Measurements from ENCODE around the gene PTPN5. TPM values are rescaled to one million over a fixed set of nuclear protein-coding genes. Genes with fewer than 3 reads are reported as not detected.
"Not testable (repeated sequence)": the region's sequence is repeated elsewhere in the genome, so short reads cannot be mapped to it uniquely, and the experiment has no call there.

PTPN5 gene
- 3.2 TPM for total RNA-seq

GRCh38 chr11:18791207-18791968 lies at the start of gene PTPN5:
PTPN5 (minus strand) TSS chr11:18791798; CDS start chr11:18771958, 19,840 bp downstream.
- DNase-seq (ENCODE audit: low spot score) (no peak), ATAC-seq (peak; percentile 47)
- intact Hi-C loops (cut with DNase I), result loop anchor here (5.0 kb wide), 1 partner anchor 1894 kb away; no protein-coding TSS in a partner anchor

GRCh38 chr11:18836417-18836816 lies 44.8 kb upstream of the PTPN5 start:
- intact Hi-C loops (cut with DNase I), result no loop called here
- ATAC-seq, result no peak
- no peak for DNase-seq (ENCODE audit: low spot score)

- DNase-seq (ENCODE audit: low spot score) (no peak), ATAC-seq (no peak)
- intact Hi-C loops (cut with DNase I), result loop anchor here (5.0 kb wide), 1 partner anchor 698 kb away; no protein-coding TSS in a partner anchor
Measured at GRCh38 chr11:18834754-18835466, 43.3 kb upstream of the PTPN5 start.

- ATAC-seq; intact Hi-C loops (cut with DNase I); DNase-seq (ENCODE audit: low spot score): not testable (repeated sequence)
Measured at GRCh38 chr11:18820160-18820559, 28.6 kb upstream of the PTPN5 start.

GRCh38 chr11:18804199-18804999 lies 12.8 kb upstream of the PTPN5 start:
- no peak for ATAC-seq
- intact Hi-C loops (cut with DNase I), result no loop called here
- no peak for DNase-seq (ENCODE audit: low spot score)

GRCh38 chr11:18802381-18803257 lies 11.0 kb upstream of the PTPN5 start:
- ATAC-seq (peak; percentile 64), DNase-seq (ENCODE audit: low spot score) (peak; percentile 68)
- intact Hi-C loops (cut with DNase I), result no loop called here

GRCh38 chr11:18798799-18799469 lies 7.3 kb upstream of the PTPN5 start:
- ATAC-seq (no peak), DNase-seq (ENCODE audit: low spot score) (no peak)
- intact Hi-C loops (cut with DNase I), result no loop called here

GRCh38 chr11:18794956-18795355 lies 3.4 kb upstream of the PTPN5 start:
- intact Hi-C loops (cut with DNase I), result loop anchor here (5.0 kb wide), 1 partner anchor 1898 kb away; no protein-coding TSS in a partner anchor
- no peak for DNase-seq (ENCODE audit: low spot score)
- no peak for ATAC-seq

GRCh38 chr11:18792827-18793226 lies 1.2 kb upstream of the PTPN5 start:
- DNase-seq (ENCODE audit: low spot score) (no peak), ATAC-seq (no peak)
- intact Hi-C loops (cut with DNase I), result loop anchor here (5.0 kb wide), 1 partner anchor 1896 kb away; no protein-coding TSS in a partner anchor

- DNase-seq (ENCODE audit: low spot score), result no peak
- ATAC-seq, result peak; percentile 27
- intact Hi-C loops (cut with DNase I), result loop anchor here (5.0 kb wide), 1 partner anchor 1895 kb away; no protein-coding TSS in a partner anchor
Measured at GRCh38 chr11:18791969-18792628, 501 bp upstream of the PTPN5 start.

GRCh38 chr11:18790883-18791206 lies 753 bp downstream of the PTPN5 start:
- intact Hi-C loops (cut with DNase I), result loop anchor here (5.0 kb wide), 1 partner anchor 1894 kb away; no protein-coding TSS in a partner anchor
- ATAC-seq (no peak), DNase-seq (ENCODE audit: low spot score) (no peak)

GRCh38 chr11:18789942-18790341 lies 1.7 kb downstream of the PTPN5 start:
- intact Hi-C loops (cut with DNase I), result loop anchor here (5.0 kb wide), 1 partner anchor 1893 kb away; no protein-coding TSS in a partner anchor
- no peak for ATAC-seq
- DNase-seq (ENCODE audit: low spot score), result no peak

- DNase-seq (ENCODE audit: low spot score) (no peak), ATAC-seq (no peak)
- intact Hi-C loops (cut with DNase I), result no loop called here
Measured at GRCh38 chr11:18785411-18785810, 6.2 kb downstream of the PTPN5 start.

- no peak for DNase-seq (ENCODE audit: low spot score)
- intact Hi-C loops (cut with DNase I), result no loop called here
- no peak for ATAC-seq
Measured at GRCh38 chr11:18780896-18781295, 10.7 kb downstream of the PTPN5 start.

GRCh38 chr11:18780329-18780728 lies 11.3 kb downstream of the PTPN5 start:
- no peak for DNase-seq (ENCODE audit: low spot score)
- peak; percentile 80 for ATAC-seq
- intact Hi-C loops (cut with DNase I), result no loop called here

GRCh38 chr11:18778468-18778867 lies 13.1 kb downstream of the PTPN5 start:
- ATAC-seq (no peak), DNase-seq (ENCODE audit: low spot score) (no peak)
- intact Hi-C loops (cut with DNase I), result loop anchor here (10.0 kb wide), 1 partner anchor 366 kb away; no protein-coding TSS in a partner anchor

- DNase-seq (ENCODE audit: low spot score) (no peak), ATAC-seq (no peak)
- intact Hi-C loops (cut with DNase I), result loop anchor here (10.0 kb wide), 1 partner anchor 368 kb away; no protein-coding TSS in a partner anchor
Measured at GRCh38 chr11:18776324-18776723, 15.3 kb downstream of the PTPN5 start.

Data from sciatic nerve (tissue), 2 donors.